Thyroid gland (tissue), 4 donors: ENCODE data around the gene VPS35L.

ENCODE experiments used
- CTCF ChIP-seq, 6 experiments: fragments of 200-600 bp in 3 of 6; fragments of 450-650 bp in 3 of 6; sonication (generic) in 3 of 6; IDR thresholded peaks; one replicate each; pipeline ENCODE4 v1.5.1; 2016 to 2019; ENCODE audit warnings: antibody characterized with exemption in 6 of 6, mild to moderate bottlenecking in 2 of 6, inconsistent platforms in 1 of 6, moderate library complexity in 1 of 6
- POLR2A ChIP-seq, 2 donors: fragments of 450-650 bp; IDR thresholded peaks; one replicate each; pipeline ENCODE4 v1.6.1; 2017; ENCODE audit warnings: antibody characterized with exemption in 2 of 2, mild to moderate bottlenecking in 2 of 2, moderate library complexity in 1 of 2

GRCh38 chr16:19560078-19560477 is 4.6 kb downstream of the VPS35L start:
- no peak for TF ChIP-seq CTCF (IDR thresholded peaks at IDR 0.05)
- TF ChIP-seq POLR2A (IDR thresholded peaks at IDR 0.05) = no peak
